Prostate gland (tissue), 2 donors: ENCODE measurements around the gene CHST8. TPM values are rescaled to one million over a fixed set of nuclear protein-coding genes. Genes with fewer than 3 reads are reported as not detected.
A peak's percentile ranks its signal among the peaks of the same experiment; 100 is the strongest.

Source experiments
- DNase-seq: peaks from one replicate; pipeline ENCODE4 v3.0.0-alpha.2; 2019; ENCODE audit warnings: low spot score
- H3K27ac ChIP-seq, 2 donors: fragments of 200-600 bp; sonication (generic); 2 replicates each; pipeline ENCODE4 v1.5.1; 2017 to 2019
- H3K27me3 ChIP-seq: fragments of 200-600 bp; sonication (generic); replicated peaks from 2 replicates; pipeline ENCODE4 v1.5.1; 2019; ENCODE audit not compliant: insufficient read depth
- H3K36me3 ChIP-seq, 2 donors: fragments of 200-600 bp; sonication (generic); 1 replicate in 1 of 2; 2 replicates in 1 of 2; pipeline versions ENCODE4 v1.5.1 to v1.8.1; 2017 to 2019
- H3K4me1 ChIP-seq: fragments of 200-600 bp; sonication (generic); replicated peaks from 2 replicates; pipeline ENCODE4 v1.5.1; 2019
- H3K4me3 ChIP-seq, 2 donors: fragments of 200-600 bp; sonication (generic); 2 replicates each; pipeline ENCODE4 v1.5.1; 2017 to 2019
- H3K9me3 ChIP-seq: fragments of 200-600 bp; sonication (generic); 2 replicates; pipeline ENCODE4 v1.5.1; 2017
- POLR2A ChIP-seq: fragments of 450-650 bp; IDR thresholded peaks from one replicate; pipeline ENCODE4 v1.6.1; 2016; ENCODE audit warnings: antibody characterized with exemption, mild to moderate bottlenecking
- POLR2AphosphoS5 ChIP-seq: sonication (generic); formaldehyde crosslinking; IDR thresholded peaks from one replicate; pipeline ENCODE4 v1.6.1; 2017; ENCODE audit warnings: antibody characterized with exemption
- WGBS: methylation state at CpG from one replicate; pipeline ENCODE4 v1.1.5; 2018; 5-methylcytosine and 5-hydroxymethylcytosine counted together
- intact Hi-C: fragments of 100-400 bp; cut with DNase I; formaldehyde crosslinking; loops from one replicate; pipeline ENCODE4 v1.14.2; 2022
- total RNA-seq, 2 donors: library from RNA; depleted of rRNA; stranded (reverse); fragments of >200 nt; gene quantifications; one replicate each; pipeline ENCODE4 v1.1.0, GENCODE V29; 2016
- TF ChIP-seq, protein P1 (sequence below), 4 experiments: fragments of 200-600 bp in 2 of 4; fragments of 450-650 bp in 2 of 4; sonication (generic) in 2 of 4; IDR thresholded peaks; 1 replicate in 3 of 4; 2 replicates in 1 of 4; pipeline ENCODE4 v1.5.1; 2016 to 2019; ENCODE audit warnings: antibody characterized with exemption in 4 of 4, mild to moderate bottlenecking in 2 of 4, moderate library complexity in 2 of 4

Gene CHST8
- total RNA-seq, 2 donors from 2014 or later, result 1.3 to 2.7 TPM

DNA sequence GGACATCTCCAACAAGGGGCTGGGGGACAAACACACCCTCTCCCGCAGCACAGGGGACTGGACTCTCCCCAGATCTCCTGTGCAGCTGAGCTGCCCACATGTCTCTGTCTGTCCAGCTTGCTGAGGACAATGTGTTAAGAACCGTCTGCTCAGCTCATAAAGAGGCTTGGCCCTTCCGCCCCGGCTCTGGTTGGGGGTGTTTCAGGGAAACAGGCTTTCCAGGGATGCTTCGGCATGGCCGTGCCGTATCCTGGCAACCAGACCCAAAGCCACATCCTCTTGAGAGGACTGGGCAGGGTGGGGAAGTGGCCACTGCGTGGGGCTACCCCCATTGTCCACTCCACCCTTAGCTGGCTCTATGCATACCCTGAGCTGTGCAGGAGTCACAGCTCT, 41.1 kb upstream of the CHST8 start:
- WGBS, result 38% methylated on average over 8 of the region's 8 CpGs
- peak; percentile 8 for DNase-seq
- Histone ChIP-seq H3K4me1 (no peaks in the 10 kb centered on the region), H3K9me3 (no peaks in the 10 kb centered on the region), H3K27me3 (no peaks in the 10 kb centered on the region), H3K27ac (peak overlapping the region in 1 of 2 donors; percentile 35), H3K36me3 (no peaks in the 10 kb centered on the region), H3K4me3 (no peak overlapping the region)
- intact Hi-C loops, result no loop called here
- no peak for TF ChIP-seq POLR2AphosphoS5
- no peak for TF ChIP-seq POLR2A
- TF ChIP-seq, protein P1, sequence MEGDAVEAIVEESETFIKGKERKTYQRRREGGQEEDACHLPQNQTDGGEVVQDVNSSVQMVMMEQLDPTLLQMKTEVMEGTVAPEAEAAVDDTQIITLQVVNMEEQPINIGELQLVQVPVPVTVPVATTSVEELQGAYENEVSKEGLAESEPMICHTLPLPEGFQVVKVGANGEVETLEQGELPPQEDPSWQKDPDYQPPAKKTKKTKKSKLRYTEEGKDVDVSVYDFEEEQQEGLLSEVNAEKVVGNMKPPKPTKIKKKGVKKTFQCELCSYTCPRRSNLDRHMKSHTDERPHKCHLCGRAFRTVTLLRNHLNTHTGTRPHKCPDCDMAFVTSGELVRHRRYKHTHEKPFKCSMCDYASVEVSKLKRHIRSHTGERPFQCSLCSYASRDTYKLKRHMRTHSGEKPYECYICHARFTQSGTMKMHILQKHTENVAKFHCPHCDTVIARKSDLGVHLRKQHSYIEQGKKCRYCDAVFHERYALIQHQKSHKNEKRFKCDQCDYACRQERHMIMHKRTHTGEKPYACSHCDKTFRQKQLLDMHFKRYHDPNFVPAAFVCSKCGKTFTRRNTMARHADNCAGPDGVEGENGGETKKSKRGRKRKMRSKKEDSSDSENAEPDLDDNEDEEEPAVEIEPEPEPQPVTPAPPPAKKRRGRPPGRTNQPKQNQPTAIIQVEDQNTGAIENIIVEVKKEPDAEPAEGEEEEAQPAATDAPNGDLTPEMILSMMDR (IDR thresholded peaks at IDR 0.05), result no peak

DNA sequence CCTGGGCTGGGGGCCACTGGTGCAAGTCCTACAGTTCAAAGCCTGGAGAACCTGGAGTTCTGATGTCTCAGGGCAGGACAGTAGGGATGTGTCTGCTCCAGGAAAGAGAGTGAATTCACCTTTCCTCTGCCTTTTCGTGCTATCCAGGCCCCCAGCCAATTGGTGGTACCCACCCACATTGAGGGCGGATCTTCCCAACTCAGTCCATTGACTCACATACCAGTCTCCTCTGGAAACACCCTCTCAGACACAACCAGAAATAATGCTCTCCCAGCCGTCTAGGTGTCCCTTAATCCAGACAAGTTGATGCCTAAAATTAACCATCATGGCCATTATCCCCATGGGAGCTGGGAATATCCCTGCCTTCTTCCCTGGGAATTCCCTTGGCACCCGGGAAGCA, 38.8 kb upstream of the CHST8 start:
- no peak for DNase-seq
- intact Hi-C loops, result no loop called here
- Histone ChIP-seq H3K36me3 (no peaks in the 10 kb centered on the region), H3K4me3 (no peak overlapping the region), H3K27ac (no peak overlapping the region), H3K4me1 (no peaks in the 10 kb centered on the region), H3K9me3 (no peaks in the 10 kb centered on the region), H3K27me3 (no peaks in the 10 kb centered on the region)
- WGBS, result 54% methylated on average over 4 of the region's 4 CpGs
- TF ChIP-seq, protein P1 (IDR thresholded peaks at IDR 0.05), result no peak
- TF ChIP-seq POLR2A (no peak), POLR2AphosphoS5 (no peak)

DNA sequence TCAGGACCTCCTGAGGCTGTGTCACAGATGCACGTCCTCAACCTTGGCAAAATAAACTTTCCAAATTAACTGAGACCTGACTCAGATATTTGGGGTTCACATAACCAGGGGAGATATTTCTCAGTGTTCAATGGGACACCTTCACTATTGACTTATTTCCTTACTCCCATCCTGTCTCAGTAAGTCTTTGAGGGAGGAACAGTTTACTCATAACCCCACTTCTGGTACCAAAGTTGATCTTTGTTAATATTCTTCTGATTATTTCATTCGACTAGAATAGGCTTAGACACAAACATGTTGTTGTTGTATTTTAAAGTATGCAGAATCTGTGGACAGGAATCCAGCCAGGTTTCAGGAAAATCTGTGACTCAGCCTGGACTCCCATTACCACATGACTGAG, 34.6 kb upstream of the CHST8 start:
- Histone ChIP-seq H3K9me3 (no peaks in the 10 kb centered on the region), H3K4me1 (no peaks in the 10 kb centered on the region), H3K27ac (no peak overlapping the region), H3K4me3 (no peak overlapping the region), H3K27me3 (no peaks in the 10 kb centered on the region), H3K36me3 (no peaks in the 10 kb centered on the region)
- TF ChIP-seq POLR2A (no peak), POLR2AphosphoS5 (no peak)
- TF ChIP-seq, protein P1 (IDR thresholded peaks at IDR 0.05), result no peak
- no peak for DNase-seq
- intact Hi-C loops, result no loop called here
- WGBS, result 86% methylated on average over 2 of the region's 2 CpGs

DNA sequence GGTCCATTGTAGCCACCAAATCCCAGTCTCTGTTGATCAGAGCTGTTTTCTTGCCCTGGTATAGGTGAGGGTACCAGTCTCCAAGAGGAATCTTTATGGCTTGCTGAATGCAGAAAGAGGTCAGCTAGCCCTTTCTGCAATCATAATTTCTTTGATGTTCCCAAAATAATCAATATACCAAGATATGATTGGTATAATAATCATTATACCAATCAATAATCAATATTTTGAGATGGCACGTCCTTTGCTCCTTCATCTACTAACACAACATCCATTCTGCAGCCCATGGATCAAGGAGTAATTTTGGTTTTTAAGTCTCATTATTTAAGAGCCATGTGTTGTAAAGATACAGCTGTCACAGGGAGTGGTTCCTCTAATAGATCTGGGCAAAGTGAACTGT, 31.5 kb upstream of the CHST8 start:
- Histone ChIP-seq H3K9me3 (no peaks in the 10 kb centered on the region), H3K36me3 (no peaks in the 10 kb centered on the region), H3K27ac (no peak overlapping the region), H3K27me3 (no peaks in the 10 kb centered on the region), H3K4me3 (no peak overlapping the region), H3K4me1 (no peaks in the 10 kb centered on the region)
- DNase-seq, result no peak
- intact Hi-C loops, result no loop called here
- TF ChIP-seq POLR2AphosphoS5, result no peak
- TF ChIP-seq POLR2A, result no peak
- TF ChIP-seq, protein P1 (IDR thresholded peaks at IDR 0.05), result no peak
- WGBS, result 63% methylated on average over 1 of the region's 1 CpG

DNA sequence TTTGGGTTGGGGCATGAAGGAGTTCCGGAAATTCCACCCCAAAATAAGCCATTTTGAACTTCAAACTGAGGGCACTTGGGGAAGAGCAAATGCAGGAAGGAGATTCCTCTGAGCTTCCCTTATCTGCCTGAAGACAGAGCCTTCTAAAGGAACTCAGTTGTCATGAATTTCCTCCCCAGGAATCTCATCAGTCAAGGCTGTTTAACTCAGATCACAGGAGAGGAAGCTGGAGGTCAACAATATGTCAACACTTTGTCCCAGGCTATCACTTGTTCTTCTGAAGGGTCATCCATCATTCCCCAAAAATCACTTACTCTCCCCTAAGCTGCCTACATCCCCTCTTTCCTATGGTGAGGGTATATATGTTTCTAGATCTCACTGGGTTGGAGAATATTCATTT, 26.0 kb upstream of the CHST8 start:
- Histone ChIP-seq H3K9me3 (no peaks in the 10 kb centered on the region), H3K36me3 (no peaks in the 10 kb centered on the region), H3K27ac (no peak overlapping the region), H3K4me1 (no peaks in the 10 kb centered on the region), H3K4me3 (no peak overlapping the region), H3K27me3 (no peaks in the 10 kb centered on the region)
- TF ChIP-seq, protein P1 (IDR thresholded peaks at IDR 0.05), result no peak
- TF ChIP-seq POLR2AphosphoS5 (no peak), POLR2A (no peak)
- DNase-seq, result no peak
- WGBS, result 74% methylated on average over 1 of the region's 1 CpG
- intact Hi-C loops, result no loop called here
